Globus pallidus (tissue), 1 donor: Measurements from ENCODE around the gene DUSP21.
A peak's percentile ranks its signal among the peaks of the same experiment; 100 is the strongest.
"Not testable (repeated sequence)": the region's sequence is repeated elsewhere in the genome, so short reads cannot be mapped to it uniquely, and the experiment has no call there.

Experiments
- DNase-seq: peaks from one replicate; pipeline ENCODE4 v3.0.0-alpha.2; 2015; ENCODE audit warnings: low spot score

DUSP21 gene

GRCh38 chrX:44843753-44844152, at the start of gene DUSP21:
Gene DUSP21 (plus strand): TSS chrX:44844021. CDS start chrX:44844133, 112 bp downstream.
- no peak for DNase-seq

- DNase-seq: no peak
Observed at GRCh38 chrX:44795945-44796450, 47.8 kb upstream of the DUSP21 start.

GRCh38 chrX:44802613-44803012, 41.2 kb upstream of the DUSP21 start:
- no peak for DNase-seq

GRCh38 chrX:44815681-44816080, 28.1 kb upstream of the DUSP21 start:
- no peak for DNase-seq

- DNase-seq: no peak
Observed at GRCh38 chrX:44816367-44816766, 27.5 kb upstream of the DUSP21 start.

- DNase-seq: no peak
Observed at GRCh38 chrX:44817029-44817428, 26.8 kb upstream of the DUSP21 start.

- no peak for DNase-seq
Observed at GRCh38 chrX:44822601-44823000, 21.2 kb upstream of the DUSP21 start.

- DNase-seq: not testable (repeated sequence)
Observed at GRCh38 chrX:44823193-44823592, 20.6 kb upstream of the DUSP21 start.

GRCh38 chrX:44828008-44828605, 15.7 kb upstream of the DUSP21 start:
- no peak for DNase-seq

- DNase-seq: no peak
Observed at GRCh38 chrX:44829832-44830231, 14.0 kb upstream of the DUSP21 start.

GRCh38 chrX:44842550-44843317, 1.1 kb upstream of the DUSP21 start:
- no peak for DNase-seq

GRCh38 chrX:44843318-44843702, 511 bp upstream of the DUSP21 start:
- no peak for DNase-seq

GRCh38 chrX:44844204-44844603, 383 bp downstream of the DUSP21 start:
- no peak for DNase-seq

GRCh38 chrX:44850891-44851290, 7.1 kb downstream of the DUSP21 start:
- DNase-seq: not testable (repeated sequence)

GRCh38 chrX:44871114-44871645, 27.4 kb downstream of the DUSP21 start:
- DNase-seq: no peak

GRCh38 chrX:44871931-44872820, 28.4 kb downstream of the DUSP21 start:
- DNase-seq: peak; percentile 18

GRCh38 chrX:44872821-44873414, 29.1 kb downstream of the DUSP21 start, which contains the start of gene KDM6A:
Gene KDM6A (plus strand): TSS chrX:44873188. CDS start chrX:44873552, 364 bp downstream.
- peak; percentile 93 for DNase-seq

GRCh38 chrX:44873415-44874276, 29.8 kb downstream of the DUSP21 start:
- peak; percentile 40 for DNase-seq

GRCh38 chrX:44874420-44875184, 30.8 kb downstream of the DUSP21 start:
- DNase-seq: peak; percentile 38

GRCh38 chrX:44875185-44875489, 31.3 kb downstream of the DUSP21 start:
- DNase-seq: no peak
